Fibroblast of the aortic adventitia (primary cell): Measurements from ENCODE around the gene PDCD2. TPM values are rescaled to one million over a fixed set of nuclear protein-coding genes. Genes with fewer than 3 reads are reported as not detected.
"Not testable (repeated sequence)": the region's sequence is repeated elsewhere in the genome, so short reads cannot be mapped to it uniquely, and the experiment has no call there.

Experiments
- DNase-seq: peaks from one replicate; pipeline ENCODE4 v3.0.0-alpha.2; 2010; ENCODE audit warnings: low read depth
- H3K4me3 ChIP-seq: 2 replicates; pipeline ENCODE4 v1.5.1; 2011; ENCODE audit warnings: low read depth, mild to moderate bottlenecking, control low read depth, low read length, moderate library complexity
- total RNA-seq: library from RNA; depleted of rRNA; stranded (reverse); fragments of >200 nt; gene quantifications from 2 replicates; pipeline ENCODE4 v1.2.3, GENCODE V29; 2012; ENCODE audit warnings: low replicate concordance
- TF ChIP-seq, protein P1 (sequence below): IDR thresholded peaks from 2 replicates; pipeline ENCODE4 v1.5.1; 2011; ENCODE audit warnings: mild to moderate bottlenecking, low read length, control low read depth, inconsistent platforms; ENCODE audit not compliant: insufficient read depth

PDCD2 gene
- 65.1 and 104 TPM in 2 replicates for total RNA-seq

DNA sequence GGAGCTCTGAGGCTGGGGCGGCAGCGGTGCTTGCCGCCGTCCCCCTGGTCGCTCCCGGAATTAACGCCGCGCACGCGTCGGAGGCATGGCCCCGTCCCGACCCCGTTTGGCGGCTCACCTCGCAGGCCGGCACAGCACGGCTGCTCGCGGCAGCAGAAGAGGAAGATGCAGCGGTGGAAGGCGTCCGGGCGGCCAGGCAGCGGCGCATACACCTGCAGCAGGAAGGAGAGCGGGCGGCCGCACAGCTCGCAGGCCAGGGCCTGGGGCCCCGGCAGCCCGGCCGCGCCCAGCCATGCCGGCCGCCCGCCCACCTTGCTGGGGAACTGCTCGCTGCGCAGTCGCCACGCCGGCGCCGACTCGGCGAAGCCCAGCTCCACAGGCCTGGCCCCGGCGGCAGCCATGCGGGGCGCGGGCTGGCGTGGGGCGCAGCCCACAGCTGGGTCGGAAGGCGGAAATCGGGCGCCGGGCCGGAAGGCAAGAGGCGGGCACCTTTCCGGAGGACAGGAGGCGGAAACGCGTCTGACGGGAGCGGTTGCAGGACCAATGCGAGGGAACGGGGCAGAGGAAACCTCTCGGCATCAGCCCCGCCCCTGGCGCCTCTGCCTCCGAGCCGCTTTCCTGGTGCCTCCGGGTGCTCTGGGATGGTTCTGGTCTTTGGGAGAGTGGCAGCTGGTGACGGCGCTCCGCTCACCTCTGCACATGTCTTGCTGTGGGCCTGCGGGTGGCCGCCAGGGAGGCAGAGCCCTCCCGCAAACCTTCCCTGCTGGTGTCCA is at the start of gene PDCD2:
Gene PDCD2 (minus strand): TSS at position 457 of the 773 bp plus-strand sequence. CDS start 56 bp downstream, at position 401.
- H3K4me3 ChIP-seq = peak within 1 kb of the TSS; percentile 73
- TF ChIP-seq, protein P1, sequence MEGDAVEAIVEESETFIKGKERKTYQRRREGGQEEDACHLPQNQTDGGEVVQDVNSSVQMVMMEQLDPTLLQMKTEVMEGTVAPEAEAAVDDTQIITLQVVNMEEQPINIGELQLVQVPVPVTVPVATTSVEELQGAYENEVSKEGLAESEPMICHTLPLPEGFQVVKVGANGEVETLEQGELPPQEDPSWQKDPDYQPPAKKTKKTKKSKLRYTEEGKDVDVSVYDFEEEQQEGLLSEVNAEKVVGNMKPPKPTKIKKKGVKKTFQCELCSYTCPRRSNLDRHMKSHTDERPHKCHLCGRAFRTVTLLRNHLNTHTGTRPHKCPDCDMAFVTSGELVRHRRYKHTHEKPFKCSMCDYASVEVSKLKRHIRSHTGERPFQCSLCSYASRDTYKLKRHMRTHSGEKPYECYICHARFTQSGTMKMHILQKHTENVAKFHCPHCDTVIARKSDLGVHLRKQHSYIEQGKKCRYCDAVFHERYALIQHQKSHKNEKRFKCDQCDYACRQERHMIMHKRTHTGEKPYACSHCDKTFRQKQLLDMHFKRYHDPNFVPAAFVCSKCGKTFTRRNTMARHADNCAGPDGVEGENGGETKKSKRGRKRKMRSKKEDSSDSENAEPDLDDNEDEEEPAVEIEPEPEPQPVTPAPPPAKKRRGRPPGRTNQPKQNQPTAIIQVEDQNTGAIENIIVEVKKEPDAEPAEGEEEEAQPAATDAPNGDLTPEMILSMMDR = no peak
- DNase-seq = peak; percentile 85

GRCh38 chr6:170616020-170616554 is 31.6 kb upstream of the PDCD2 start:
- not testable (repeated sequence) for DNase-seq, H3K4me3 ChIP-seq

GRCh38 chr6:170612256-170612804 is 27.9 kb upstream of the PDCD2 start:
- DNase-seq, H3K4me3 ChIP-seq: not testable (repeated sequence)

GRCh38 chr6:170609225-170609624 is 24.8 kb upstream of the PDCD2 start:
- DNase-seq, H3K4me3 ChIP-seq: not testable (repeated sequence)

DNA sequence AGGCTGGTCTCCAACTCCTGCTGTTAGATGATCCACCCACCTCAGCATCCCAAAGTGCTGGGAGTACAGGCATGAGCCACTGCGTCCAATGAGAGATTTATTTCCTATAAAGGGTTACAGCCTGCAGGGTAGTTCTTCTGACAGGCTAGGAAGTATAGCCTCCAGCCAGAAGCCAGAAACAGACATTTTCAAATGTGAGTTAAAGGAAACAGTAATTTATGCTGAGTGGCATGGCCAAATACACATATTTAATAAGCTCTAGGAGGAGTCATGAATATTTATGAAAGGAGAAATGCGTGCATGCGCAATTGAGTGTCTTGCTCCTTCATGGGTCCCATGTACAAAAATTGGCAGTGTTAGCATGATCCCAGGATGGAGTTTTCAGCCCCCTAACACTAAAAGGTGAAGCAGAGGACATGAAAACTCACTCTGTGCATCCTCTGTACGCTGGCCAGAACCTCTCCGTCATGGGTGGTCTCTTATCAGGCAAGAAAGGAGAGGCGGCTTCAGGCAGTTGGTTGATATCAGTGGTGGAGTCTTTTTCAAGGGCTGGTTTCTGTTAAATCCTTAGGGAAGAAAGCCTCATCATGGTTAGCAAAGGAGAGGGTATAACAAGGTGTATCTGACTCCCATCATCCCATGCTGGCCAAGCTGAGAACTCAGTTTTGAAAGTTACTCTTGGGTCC is 21.3 kb upstream of the PDCD2 start:
- no peak for DNase-seq
- TF ChIP-seq, protein P1 = no peak
- H3K4me3 ChIP-seq = no peak overlapping the region

GRCh38 chr6:170597278-170597677 is 12.8 kb upstream of the PDCD2 start:
- no peak for DNase-seq
- no peak overlapping the region for H3K4me3 ChIP-seq
- TF ChIP-seq, protein P1 = no peak

- no peak for DNase-seq
- no peak overlapping the region for H3K4me3 ChIP-seq
- TF ChIP-seq, protein P1 = no peak
Measured at GRCh38 chr6:170596426-170596825, 12.0 kb upstream of the PDCD2 start.

DNA sequence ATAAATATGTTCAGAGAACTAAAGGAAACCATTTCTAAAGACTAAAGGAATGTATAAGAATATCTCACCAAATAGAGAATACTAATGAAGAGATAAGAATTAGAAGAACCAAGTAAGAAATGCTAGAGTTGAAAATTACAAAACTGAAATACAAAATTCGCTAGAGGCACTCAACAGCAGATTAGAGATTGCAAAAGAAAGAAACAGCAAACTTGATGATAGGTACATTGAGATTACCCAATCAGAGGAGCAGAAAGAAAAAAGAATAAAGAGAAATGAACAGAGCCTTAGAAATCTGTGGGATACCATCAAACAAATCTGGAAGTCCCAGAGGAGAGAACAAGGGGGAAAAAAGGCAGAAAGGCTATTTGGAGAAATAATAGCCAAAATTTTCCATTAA is 6.3 kb upstream of the PDCD2 start:
- TF ChIP-seq, protein P1 = no peak
- no peak overlapping the region for H3K4me3 ChIP-seq
- no peak for DNase-seq
